ENCODE measurements around the gene CYSLTR2. TPM values are rescaled to one million over a fixed set of nuclear protein-coding genes. Genes with fewer than 3 reads are reported as not detected.

The CYSLTR2 gene
- total and polyA plus RNA-seq, 9 of the 15 experiments (the other 6 are each of a cell fraction or from before 2014, with no cell fraction given) = not detected

GRCh38 chr13:48644951-48645350 lies 8.8 kb upstream of the CYSLTR2 start:
- H3K27ac ChIP-seq (ENCODE audit: extremely low read depth, low read depth, low read length) = no peak overlapping the region
- in situ Hi-C loops (cut with MboI) (no loop called here), intact Hi-C loops (cut with micrococcal nuclease) (no loop called here)
- FAIRE-seq = no peak
- TF ChIP-seq ZFX (CRISPR knock-in tag; IDR thresholded peaks at IDR 0.05) (no peak), RHOXF2B (CRISPR knock-in tag; conservative IDR thresholded peaks at IDR 0.05) (no peak), RNF2 (IDR thresholded peaks at IDR 0.05) (no peak), HMGN3 (IDR thresholded peaks at IDR 0.05; ENCODE audit: borderline replicate concordance, extremely low read depth, insufficient read length, low read depth, low read length) (no peak), CBX2 (IDR thresholded peaks at IDR 0.05; ENCODE audit: insufficient read depth, low read length, poor library complexity, severe bottlenecking) (no peak), TAF1 (IDR thresholded peaks at IDR 0.05; ENCODE audit: control insufficient read depth, extremely low read depth, insufficient read depth, low read length, severe bottlenecking) (no peak), GATA2 (CRISPR knock-in tag; IDR thresholded peaks at IDR 0.05) (no peak), ZNF449 (CRISPR knock-in tag; IDR thresholded peaks at IDR 0.05) (no peak)
- TF ChIP-seq, protein P1, sequence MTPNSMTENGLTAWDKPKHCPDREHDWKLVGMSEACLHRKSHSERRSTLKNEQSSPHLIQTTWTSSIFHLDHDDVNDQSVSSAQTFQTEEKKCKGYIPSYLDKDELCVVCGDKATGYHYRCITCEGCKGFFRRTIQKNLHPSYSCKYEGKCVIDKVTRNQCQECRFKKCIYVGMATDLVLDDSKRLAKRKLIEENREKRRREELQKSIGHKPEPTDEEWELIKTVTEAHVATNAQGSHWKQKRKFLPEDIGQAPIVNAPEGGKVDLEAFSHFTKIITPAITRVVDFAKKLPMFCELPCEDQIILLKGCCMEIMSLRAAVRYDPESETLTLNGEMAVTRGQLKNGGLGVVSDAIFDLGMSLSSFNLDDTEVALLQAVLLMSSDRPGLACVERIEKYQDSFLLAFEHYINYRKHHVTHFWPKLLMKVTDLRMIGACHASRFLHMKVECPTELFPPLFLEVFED (CRISPR knock-in tag; conservative IDR thresholded peaks at IDR 0.05) = no peak
- no peaks in the 10 kb centered on the region for H3K9me1 ChIP-seq (ENCODE audit: control insufficient read depth, insufficient read depth, low read length)
- no TSS peak for BruUV-seq (replicated peaks)
- H3K36me3 ChIP-seq (ENCODE audit: control insufficient read depth, insufficient read depth, low read length) = no peaks in the 10 kb centered on the region
- no peaks in the 10 kb centered on the region for H3K9me3 ChIP-seq (replicated peaks; ENCODE audit: control insufficient read depth, insufficient read depth, low read depth, low read length)
- H4K20me1 ChIP-seq (replicated peaks; ENCODE audit: control insufficient read depth, insufficient read depth, low read length) = no peaks in the 10 kb centered on the region
- no peak overlapping the region for H3K4me3 ChIP-seq
- peaks cover 0 to 5% of the 10 kb centered on the region in 2 experiments; a peak in 2 of 5 replicates for H3K27me3 ChIP-seq (ENCODE audit: control insufficient read depth in 2 of 2, insufficient read depth in 2 of 2, low read length in 2 of 2)
- H3K9ac ChIP-seq (ENCODE audit: insufficient read depth in 1 of 2, low read depth in 2 of 2, low read length in 2 of 2) = no peak overlapping the region
- H3K79me2 ChIP-seq (ENCODE audit: control insufficient read depth, insufficient read depth, low read length) = no peaks in the 10 kb centered on the region
- ChIA-PET CTCF (ENCODE audit: low intra/inter-chr PET ratio) (no interaction called here), POLR2A (interaction anchor here (0.6 kb wide), 1 partner anchor 50 kb away, joined by 3 read pairs; no protein-coding TSS in a partner anchor)
- H3K4me1 ChIP-seq (replicated peaks in 1 of 2; ENCODE audit: control insufficient read depth in 2 of 2, insufficient read depth in 2 of 2, low read length in 2 of 2) = peaks cover 0 to 8% of the 10 kb centered on the region in 2 experiments; a peak in 3 of 5 replicates
- no peak overlapping the region for H3K4me2 ChIP-seq (ENCODE audit: insufficient read depth, low read length)
- no peak for DNase-seq (ENCODE audit: extremely low read depth in 1 of 4, low spot score in 3 of 4)
- ATAC-seq = no peak
- H2AFZ ChIP-seq (ENCODE audit: low read depth, low read length) = no peak overlapping the region

Measured in K562 (cell line).